ENCODE data around the gene CTNND2.

The CTNND2 gene

GRCh38 chr5:11372191-11372590, 532.1 kb downstream of the CTNND2 start:
- Mint-ChIP-seq H3K36me3 (ENCODE audit: low read depth) (no peaks in the 10 kb centered on the region), H3K27me3 (no peaks in the 10 kb centered on the region), H3K4me3 (no peak overlapping the region), H3K4me1 (no peaks in the 10 kb centered on the region), H3K9me3 (no peaks in the 10 kb centered on the region), H3K27ac (no peak overlapping the region)
- DNase-seq (no peak), ATAC-seq (no peak)

GRCh38 chr5:11371021-11371420, 533.2 kb downstream of the CTNND2 start:
- H3K27ac Mint-ChIP-seq = no peak overlapping the region
- H3K4me3 Mint-ChIP-seq = no peak overlapping the region
- no peaks in the 10 kb centered on the region for H3K36me3 Mint-ChIP-seq (ENCODE audit: low read depth)
- ATAC-seq = no peak
- no peaks in the 10 kb centered on the region for H3K4me1 Mint-ChIP-seq
- DNase-seq = no peak
- H3K9me3 Mint-ChIP-seq = no peaks in the 10 kb centered on the region
- no peaks in the 10 kb centered on the region for H3K27me3 Mint-ChIP-seq

GRCh38 chr5:11364531-11364930, 539.7 kb downstream of the CTNND2 start:
- Mint-ChIP-seq H3K9me3 (no peaks in the 10 kb centered on the region), H3K27ac (no peak overlapping the region), H3K4me3 (no peak overlapping the region), H3K27me3 (no peaks in the 10 kb centered on the region), H3K36me3 (ENCODE audit: low read depth) (no peaks in the 10 kb centered on the region), H3K4me1 (no peaks in the 10 kb centered on the region)
- ATAC-seq = no peak
- DNase-seq = no peak

- H3K9me3 Mint-ChIP-seq = no peaks in the 10 kb centered on the region
- DNase-seq = no peak
- H3K4me1 Mint-ChIP-seq = no peaks in the 10 kb centered on the region
- H3K4me3 Mint-ChIP-seq = no peak overlapping the region
- no peaks in the 10 kb centered on the region for H3K27me3 Mint-ChIP-seq
- no peak overlapping the region for H3K27ac Mint-ChIP-seq
- no peaks in the 10 kb centered on the region for H3K36me3 Mint-ChIP-seq (ENCODE audit: low read depth)
- no peak for ATAC-seq
These were observed 540.5 kb downstream of the CTNND2 start for GRCh38 chr5:11363631-11364178.

GRCh38 chr5:11361768-11362167, 542.5 kb downstream of the CTNND2 start:
- no peaks in the 10 kb centered on the region for H3K27me3 Mint-ChIP-seq

GRCh38 chr5:11357928-11358327, 546.3 kb downstream of the CTNND2 start:
- H3K9me3 Mint-ChIP-seq = peaks cover 5% of the 10 kb centered on the region
- DNase-seq (no peak), ATAC-seq (no peak)
- no peak overlapping the region for H3K27ac Mint-ChIP-seq
- H3K4me1 Mint-ChIP-seq = no peaks in the 10 kb centered on the region
- H3K36me3 Mint-ChIP-seq (ENCODE audit: low read depth) = no peaks in the 10 kb centered on the region
- H3K27me3 Mint-ChIP-seq = no peaks in the 10 kb centered on the region
- H3K4me3 Mint-ChIP-seq = no peak overlapping the region

More at GRCh38 chr5:11361768-11362167, 542.5 kb downstream of the CTNND2 start:
- ATAC-seq (no peak), DNase-seq (no peak)
- H3K4me1 Mint-ChIP-seq = no peaks in the 10 kb centered on the region
- no peaks in the 10 kb centered on the region for H3K36me3 Mint-ChIP-seq (ENCODE audit: low read depth)
- H3K9me3 Mint-ChIP-seq = no peaks in the 10 kb centered on the region
- no peak overlapping the region for H3K27ac Mint-ChIP-seq
- no peak overlapping the region for H3K4me3 Mint-ChIP-seq

- Mint-ChIP-seq H3K27me3 (no peaks in the 10 kb centered on the region), H3K27ac (no peak overlapping the region), H3K4me1 (no peaks in the 10 kb centered on the region), H3K9me3 (peaks cover 5% of the 10 kb centered on the region), H3K4me3 (no peak overlapping the region), H3K36me3 (ENCODE audit: low read depth) (no peaks in the 10 kb centered on the region)
- ATAC-seq (no peak), DNase-seq (no peak)
These were observed 548.8 kb downstream of the CTNND2 start for GRCh38 chr5:11355491-11355890.

- Mint-ChIP-seq H3K36me3 (ENCODE audit: low read depth) (no peaks in the 10 kb centered on the region), H3K27ac (no peak overlapping the region)
These were observed 557.9 kb downstream of the CTNND2 start for GRCh38 chr5:11346336-11346735.

GRCh38 chr5:11335881-11336760, 568.1 kb downstream of the CTNND2 start:
- H3K9me3 Mint-ChIP-seq = peaks cover 15% of the 10 kb centered on the region
- H3K4me1 Mint-ChIP-seq = no peaks in the 10 kb centered on the region
- ATAC-seq (no peak), DNase-seq (no peak)
- H3K4me3 Mint-ChIP-seq = no peak overlapping the region
- H3K27me3 Mint-ChIP-seq = peaks cover 2% of the 10 kb centered on the region
- no peaks in the 10 kb centered on the region for H3K36me3 Mint-ChIP-seq (ENCODE audit: low read depth)
- no peak overlapping the region for H3K27ac Mint-ChIP-seq

More at GRCh38 chr5:11346336-11346735, 557.9 kb downstream of the CTNND2 start:
- Mint-ChIP-seq H3K4me3 (no peak overlapping the region), H3K27me3 (no peaks in the 10 kb centered on the region), H3K4me1 (no peaks in the 10 kb centered on the region), H3K9me3 (no peaks in the 10 kb centered on the region)
- no peak for ATAC-seq
- DNase-seq = no peak

- ATAC-seq = no peak
- H3K27me3 Mint-ChIP-seq = peaks cover 2% of the 10 kb centered on the region
- DNase-seq = no peak
- no peak overlapping the region for H3K4me3 Mint-ChIP-seq
- no peaks in the 10 kb centered on the region for H3K36me3 Mint-ChIP-seq (ENCODE audit: low read depth)
- no peaks in the 10 kb centered on the region for H3K4me1 Mint-ChIP-seq
- H3K9me3 Mint-ChIP-seq = peaks cover 15% of the 10 kb centered on the region
- H3K27ac Mint-ChIP-seq = no peak overlapping the region
These were observed 569.8 kb downstream of the CTNND2 start for GRCh38 chr5:11334404-11334803.

GRCh38 chr5:11329679-11330078, 574.6 kb downstream of the CTNND2 start:
- DNase-seq (no peak), ATAC-seq (no peak)
- Mint-ChIP-seq H3K4me3 (no peak overlapping the region), H3K4me1 (no peaks in the 10 kb centered on the region), H3K9me3 (peaks cover 7% of the 10 kb centered on the region), H3K27ac (no peak overlapping the region), H3K36me3 (ENCODE audit: low read depth) (no peaks in the 10 kb centered on the region), H3K27me3 (no peaks in the 10 kb centered on the region)

GRCh38 chr5:11324521-11325289, 579.5 kb downstream of the CTNND2 start:
- no peak for ATAC-seq

GRCh38 chr5:11323761-11324160, 580.5 kb downstream of the CTNND2 start:
- H3K27ac Mint-ChIP-seq = no peak overlapping the region
- no peaks in the 10 kb centered on the region for H3K4me1 Mint-ChIP-seq
- DNase-seq = no peak
- H3K36me3 Mint-ChIP-seq (ENCODE audit: low read depth) = no peaks in the 10 kb centered on the region
- H3K9me3 Mint-ChIP-seq = no peaks in the 10 kb centered on the region
- H3K27me3 Mint-ChIP-seq = no peaks in the 10 kb centered on the region
- no peak for ATAC-seq
- H3K4me3 Mint-ChIP-seq = no peak overlapping the region

More at GRCh38 chr5:11324521-11325289, 579.5 kb downstream of the CTNND2 start:
- no peaks in the 10 kb centered on the region for H3K36me3 Mint-ChIP-seq (ENCODE audit: low read depth)
- H3K27me3 Mint-ChIP-seq = no peaks in the 10 kb centered on the region
- no peak for DNase-seq
- no peak overlapping the region for H3K27ac Mint-ChIP-seq
- H3K4me3 Mint-ChIP-seq = no peak overlapping the region
- no peaks in the 10 kb centered on the region for H3K9me3 Mint-ChIP-seq
- H3K4me1 Mint-ChIP-seq = no peaks in the 10 kb centered on the region

GRCh38 chr5:11322133-11322532, 582.1 kb downstream of the CTNND2 start:
- Mint-ChIP-seq H3K9me3 (no peaks in the 10 kb centered on the region), H3K4me1 (no peaks in the 10 kb centered on the region), H3K4me3 (no peak overlapping the region), H3K36me3 (ENCODE audit: low read depth) (no peaks in the 10 kb centered on the region), H3K27me3 (peaks cover 4% of the 10 kb centered on the region), H3K27ac (no peak overlapping the region)
- DNase-seq (no peak), ATAC-seq (no peak)

Data from activated naive CD8-positive, alpha-beta T cell treated with anti-CD3 and anti-CD28 coated beads, Interleukin-2, amount 50 U/mL, for 24 hours (primary cell).